ENCODE results near the gene MAP3K15.

DNA sequence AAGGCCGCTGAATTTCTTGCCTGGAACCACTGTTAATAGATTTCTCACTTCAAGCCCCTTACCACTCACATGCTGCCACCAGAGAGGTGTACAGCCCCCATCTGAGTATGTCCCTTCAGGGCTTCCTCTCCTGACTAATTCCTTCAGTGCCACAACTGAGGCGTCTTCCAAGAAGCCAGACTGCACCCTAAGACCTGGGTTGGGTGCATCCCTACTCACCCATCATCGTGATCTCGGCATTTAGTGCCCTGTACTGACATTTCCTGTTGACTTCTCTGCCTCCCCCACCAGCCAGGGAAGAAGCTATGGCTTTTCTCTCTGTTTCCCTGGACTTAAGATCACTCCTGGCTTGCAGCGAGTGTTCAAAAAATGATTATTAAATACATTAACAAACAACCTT, 40.4 kb upstream of the MAP3K15 start:
- TF ChIP-seq POLR2A (IDR thresholded peaks at IDR 0.05; ENCODE audit: low read depth, low read length) (no peak), SPI1 (IDR thresholded peaks at IDR 0.05; ENCODE audit: low read depth, low read length) (no peak), POLR2AphosphoS5 (IDR thresholded peaks at IDR 0.05; ENCODE audit: low read depth, low read length) (no peak), TAF1 (IDR thresholded peaks at IDR 0.05; ENCODE audit: low read depth, low read length) (no peak), PAX5 (IDR thresholded peaks at IDR 0.05; ENCODE audit: insufficient read depth, low read length, severe bottlenecking) (no peak), POU2F2 (IDR thresholded peaks at IDR 0.05; ENCODE audit: low read depth, low read length) (no peak)
